GM18520 (cell line): Measurements from ENCODE around the gene ARHGEF37.

Experiments
- ATAC-seq: cut with Tn5 transposase; IDR thresholded peaks from one replicate; pipeline ENCODE4 v1.9.1; 2021; ENCODE audit not compliant: unreplicated experiment

Gene ARHGEF37

DNA sequence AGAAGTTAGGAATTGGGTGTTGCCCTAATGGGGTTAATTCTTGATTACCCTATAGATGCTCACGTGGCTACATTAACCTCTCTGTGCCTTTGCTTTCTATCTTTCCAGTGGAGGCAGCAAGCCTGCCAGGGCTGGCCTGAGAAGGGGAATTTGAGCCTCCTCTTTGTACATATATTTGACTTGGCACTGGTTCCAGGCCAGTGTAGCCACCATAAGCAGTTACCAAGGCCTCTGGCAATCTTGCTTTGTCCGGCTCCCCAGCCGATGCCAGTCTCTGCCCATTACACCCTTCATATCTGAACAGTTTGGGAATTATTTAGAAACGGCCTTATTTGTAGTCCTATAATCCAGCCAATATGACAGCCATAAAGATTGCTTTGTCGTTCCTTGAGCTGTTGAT, 90.2 kb downstream of the ARHGEF37 start:
- ATAC-seq = no peak

- ATAC-seq = no peak
Measured at GRCh38 chr5:149672701-149673476, 91.6 kb downstream of the ARHGEF37 start.

DNA sequence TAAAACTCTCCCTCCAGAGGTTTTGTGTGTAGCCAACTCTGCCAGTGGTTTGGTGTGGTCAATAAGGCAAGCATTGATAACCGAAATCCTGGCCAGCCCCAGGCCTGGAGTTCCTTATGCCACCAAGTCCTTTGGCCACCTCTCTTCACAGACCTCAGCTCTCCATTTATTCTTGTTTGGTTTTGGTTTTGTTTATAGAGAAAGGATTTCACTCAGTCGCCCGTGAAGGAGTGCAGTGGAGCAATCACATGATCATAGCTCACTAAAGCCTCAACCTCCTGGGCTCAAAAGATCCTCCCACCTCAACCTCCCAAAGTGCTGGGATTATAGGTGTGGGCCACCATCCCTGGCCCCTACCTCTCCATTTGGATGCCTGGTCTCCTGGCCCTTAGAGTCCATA, 93.4 kb downstream of the ARHGEF37 start:
- no peak for ATAC-seq

DNA sequence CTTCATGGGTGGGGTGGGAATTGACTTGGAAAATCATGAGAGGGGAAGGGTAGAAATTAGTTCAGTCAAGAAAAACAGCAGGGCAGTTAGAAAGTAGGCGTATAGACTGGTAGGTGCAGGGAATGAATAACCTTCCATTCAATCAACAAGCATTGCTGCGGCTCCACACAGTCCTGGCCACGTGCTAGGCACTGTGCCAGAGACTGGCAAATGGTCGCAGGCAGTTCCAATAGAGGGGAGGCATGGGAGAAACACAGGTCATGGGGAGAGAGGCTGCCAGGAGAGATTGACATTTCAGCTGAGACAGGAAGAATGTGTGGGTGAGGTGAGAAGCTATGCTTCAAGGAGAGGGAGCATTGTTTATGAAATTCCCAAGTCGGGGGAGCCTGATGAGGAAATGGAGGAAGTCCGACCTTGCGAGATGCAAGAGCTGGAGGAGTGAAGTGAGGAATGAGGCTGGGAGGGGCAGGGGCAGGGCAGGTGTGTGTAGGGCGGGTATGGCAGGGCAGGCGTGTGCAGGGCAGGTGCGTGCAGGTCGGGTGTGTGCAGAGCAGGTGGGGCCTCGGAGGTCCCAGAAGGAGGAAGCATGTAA, 94.4 kb downstream of the ARHGEF37 start:
- no peak for ATAC-seq

DNA sequence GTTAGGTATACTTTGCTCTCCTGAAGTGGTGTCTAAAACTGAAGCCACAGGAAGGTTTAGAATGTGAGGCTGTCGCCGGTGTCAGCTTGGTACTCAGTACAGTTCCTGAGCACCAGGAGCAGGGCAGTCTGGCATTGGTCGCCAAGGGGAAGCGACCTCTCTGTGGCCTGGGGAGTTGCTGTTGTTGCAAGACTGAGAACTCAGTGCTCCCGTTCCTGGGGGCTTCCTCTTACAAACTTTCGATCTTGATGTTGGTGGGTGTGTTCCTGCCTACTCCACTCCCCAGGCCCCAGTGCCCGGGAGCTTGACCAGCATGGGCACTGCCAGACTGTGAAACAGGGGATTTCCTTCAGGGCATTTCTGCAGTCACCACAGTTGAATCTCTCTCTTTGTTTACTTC, 96.4 kb downstream of the ARHGEF37 start:
- ATAC-seq = no peak

DNA sequence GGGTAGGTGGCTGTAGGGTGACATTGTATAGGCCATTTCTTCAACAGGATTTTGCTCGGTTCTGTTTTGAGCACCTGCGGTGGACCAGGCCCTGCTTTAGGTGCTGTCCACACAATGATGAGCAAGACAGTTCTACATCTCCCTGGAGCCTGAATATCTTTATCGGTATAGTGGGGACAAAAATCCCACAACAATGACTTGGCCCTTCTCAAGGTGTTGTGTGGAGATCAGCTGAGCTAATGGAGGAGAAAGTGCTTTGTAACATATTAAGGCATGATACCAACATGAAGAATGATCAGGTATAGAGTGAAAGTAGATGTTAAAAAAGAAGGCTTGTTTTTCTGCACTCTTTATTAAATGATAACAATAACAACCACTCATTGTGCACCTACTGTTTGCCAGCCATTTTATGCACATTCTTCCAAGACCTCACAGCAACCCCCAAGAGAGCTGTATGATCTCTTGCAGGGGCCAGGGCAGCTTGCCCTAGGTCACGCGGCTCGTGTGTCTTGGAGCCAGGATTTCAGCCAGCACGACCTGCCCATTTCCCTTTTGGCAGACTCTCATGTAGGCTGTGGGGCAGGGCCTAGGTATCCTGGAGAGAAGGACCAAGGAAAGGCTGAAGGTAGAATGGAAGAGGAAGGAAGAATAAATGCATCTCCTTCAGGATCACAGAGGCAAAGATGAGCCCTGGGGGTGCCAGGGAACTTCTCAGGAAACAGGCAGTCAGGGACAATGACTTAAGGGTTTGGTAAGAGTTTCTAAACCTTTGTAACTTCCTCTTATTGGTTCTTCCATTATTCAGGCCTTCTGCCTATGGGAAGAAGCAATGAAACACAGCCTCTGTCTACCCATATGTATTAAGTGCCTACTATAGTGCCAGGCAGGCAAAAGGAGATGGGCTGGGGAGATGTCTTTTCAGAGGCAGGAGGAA, 98.8 kb downstream of the ARHGEF37 start:
- peak; percentile 22 for ATAC-seq

- peak; percentile 80 for ATAC-seq
Measured at GRCh38 chr5:149680810-149681221, 99.5 kb downstream of the ARHGEF37 start.

DNA sequence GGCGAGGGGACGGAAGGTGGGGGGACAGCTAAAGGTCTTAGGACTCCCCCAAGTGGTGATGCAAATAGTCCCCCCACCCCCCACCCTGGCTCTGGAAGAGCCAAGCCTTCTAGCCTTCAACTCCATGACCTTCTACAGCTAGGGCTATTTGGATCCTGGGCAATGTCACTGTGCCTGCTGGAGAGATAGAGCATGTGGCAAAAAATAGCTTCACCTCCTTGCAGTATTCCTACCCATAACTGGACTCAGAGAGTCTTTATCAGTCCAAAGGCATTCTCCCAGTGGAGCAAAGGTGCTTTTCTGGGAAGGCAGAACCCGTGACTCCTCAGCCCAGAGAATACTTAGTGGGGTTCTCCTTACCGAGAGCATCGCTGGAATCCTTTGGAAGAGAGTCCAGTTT, 100.0 kb downstream of the ARHGEF37 start:
- ATAC-seq = no peak

GRCh38 chr5:149681922-149682321, 100.6 kb downstream of the ARHGEF37 start:
- no peak for ATAC-seq

DNA sequence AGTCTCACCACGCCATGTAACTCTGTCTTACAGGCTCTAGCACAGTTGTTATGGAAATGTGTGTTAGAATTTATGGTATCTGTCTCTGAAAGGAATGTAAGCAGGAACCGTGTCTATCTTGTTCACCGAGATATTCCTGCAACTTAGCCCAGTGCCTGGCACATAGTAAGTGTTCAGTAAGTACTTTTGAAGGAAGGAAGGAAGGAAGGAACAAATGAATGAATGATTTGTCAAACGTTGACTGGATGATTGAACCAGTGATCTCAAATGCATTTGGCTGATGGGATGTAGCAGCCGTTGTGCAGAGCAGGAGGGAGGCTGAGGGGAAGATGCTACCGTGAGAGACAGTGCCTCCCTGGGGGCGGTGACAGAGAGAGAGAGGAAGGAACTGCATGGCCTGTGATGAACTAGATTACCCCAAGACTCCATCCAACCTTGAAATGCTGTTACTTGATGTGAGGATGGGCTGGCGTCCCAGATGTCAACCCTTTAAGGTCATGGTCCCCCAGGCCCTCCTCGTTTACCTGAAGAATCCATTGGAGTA, 101.3 kb downstream of the ARHGEF37 start:
- ATAC-seq = no peak

DNA sequence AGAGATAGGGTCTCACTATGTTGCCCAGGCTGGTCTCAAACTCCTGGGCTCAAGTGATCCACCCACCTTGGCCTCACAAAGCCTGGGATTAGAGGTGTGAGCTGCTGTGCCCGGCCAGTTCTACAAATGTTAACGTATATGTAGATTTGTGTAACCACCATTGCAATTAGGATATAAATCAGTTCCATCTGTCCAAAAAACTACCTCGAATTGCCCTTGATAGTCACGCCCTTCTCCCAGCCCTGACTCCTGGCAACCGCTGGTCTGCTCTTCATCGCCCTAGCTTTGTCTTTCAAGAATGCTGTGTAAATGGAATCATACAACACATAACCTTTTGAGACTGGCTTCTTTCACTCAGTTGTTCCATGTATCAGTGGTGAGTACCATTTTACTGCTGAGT, 102.7 kb downstream of the ARHGEF37 start:
- ATAC-seq = no peak

DNA sequence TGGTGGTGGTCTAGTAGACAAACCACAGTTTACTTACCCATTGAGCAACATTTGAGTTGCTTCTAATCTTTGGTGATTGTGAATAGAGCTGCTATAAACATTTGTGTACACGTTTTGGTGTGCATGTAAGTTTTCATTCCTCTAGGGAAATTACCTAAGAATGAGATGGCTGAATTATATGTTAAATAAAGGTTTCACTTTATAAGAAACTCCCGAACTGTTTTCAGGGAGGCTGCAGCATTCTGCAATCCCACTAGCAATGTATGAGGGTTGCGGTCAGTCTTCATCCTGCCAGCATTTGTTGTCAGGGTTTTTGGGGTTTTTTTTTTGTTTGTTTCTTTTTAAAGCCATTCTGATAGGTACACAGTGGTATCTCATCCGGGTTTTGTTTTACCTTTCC, 103.1 kb downstream of the ARHGEF37 start:
- no peak for ATAC-seq
